ENCODE data around the gene C4orf54. TPM values are rescaled to one million over a fixed set of nuclear protein-coding genes. Genes with fewer than 3 reads are reported as not detected.

The C4orf54 gene
- total RNA-seq, 2 experiments from 2014 or later, result not detected

GRCh38 chr4:99649778-99650177 lies 7.8 kb downstream of the C4orf54 start:
- Mint-ChIP-seq H3K27ac (no peak overlapping the region), H3K4me1 (ENCODE audit: low read depth) (no peaks in the 10 kb centered on the region), H3K27me3 (no peaks in the 10 kb centered on the region), H3K9me3 (no peaks in the 10 kb centered on the region), H3K4me3 (no peak overlapping the region), H3K36me3 (ENCODE audit: low read depth) (no peaks in the 10 kb centered on the region)
- TF ChIP-seq, protein P1, sequence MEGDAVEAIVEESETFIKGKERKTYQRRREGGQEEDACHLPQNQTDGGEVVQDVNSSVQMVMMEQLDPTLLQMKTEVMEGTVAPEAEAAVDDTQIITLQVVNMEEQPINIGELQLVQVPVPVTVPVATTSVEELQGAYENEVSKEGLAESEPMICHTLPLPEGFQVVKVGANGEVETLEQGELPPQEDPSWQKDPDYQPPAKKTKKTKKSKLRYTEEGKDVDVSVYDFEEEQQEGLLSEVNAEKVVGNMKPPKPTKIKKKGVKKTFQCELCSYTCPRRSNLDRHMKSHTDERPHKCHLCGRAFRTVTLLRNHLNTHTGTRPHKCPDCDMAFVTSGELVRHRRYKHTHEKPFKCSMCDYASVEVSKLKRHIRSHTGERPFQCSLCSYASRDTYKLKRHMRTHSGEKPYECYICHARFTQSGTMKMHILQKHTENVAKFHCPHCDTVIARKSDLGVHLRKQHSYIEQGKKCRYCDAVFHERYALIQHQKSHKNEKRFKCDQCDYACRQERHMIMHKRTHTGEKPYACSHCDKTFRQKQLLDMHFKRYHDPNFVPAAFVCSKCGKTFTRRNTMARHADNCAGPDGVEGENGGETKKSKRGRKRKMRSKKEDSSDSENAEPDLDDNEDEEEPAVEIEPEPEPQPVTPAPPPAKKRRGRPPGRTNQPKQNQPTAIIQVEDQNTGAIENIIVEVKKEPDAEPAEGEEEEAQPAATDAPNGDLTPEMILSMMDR (IDR thresholded peaks at IDR 0.05), result no peak
- ATAC-seq (no peak), DNase-seq (no peak)
- ChIA-PET POLR2A (no interaction called here), CTCF (no interaction called here)
- intact Hi-C loops (cut with micrococcal nuclease), result no loop called here

DNA sequence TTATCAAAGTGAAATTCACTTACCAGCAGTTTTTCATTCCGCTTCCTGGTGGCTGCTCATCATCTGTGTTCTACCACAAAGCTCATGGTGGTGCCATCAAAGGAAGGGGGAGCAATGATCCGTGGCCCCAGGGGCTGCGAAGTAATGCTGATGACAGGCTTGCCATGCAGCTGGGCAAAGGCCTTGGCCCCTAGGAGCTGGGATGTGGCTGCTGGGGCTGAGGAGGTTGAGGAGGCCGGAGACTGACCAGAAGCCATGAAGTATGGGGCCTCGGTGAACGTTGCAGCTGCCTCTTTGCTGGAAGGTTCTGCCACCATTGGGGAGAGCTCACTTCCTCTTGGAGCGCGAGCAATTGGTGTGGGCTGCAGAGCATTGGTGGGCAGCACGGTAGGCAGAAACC lies 8.4 kb downstream of the C4orf54 start:
- DNase-seq (no peak), ATAC-seq (no peak)
- Mint-ChIP-seq H3K4me3 (no peak overlapping the region), H3K27me3 (no peaks in the 10 kb centered on the region), H3K9me3 (no peaks in the 10 kb centered on the region), H3K27ac (no peak overlapping the region), H3K36me3 (ENCODE audit: low read depth) (no peaks in the 10 kb centered on the region), H3K4me1 (ENCODE audit: low read depth) (no peaks in the 10 kb centered on the region)
- intact Hi-C loops (cut with micrococcal nuclease), result no loop called here
- ChIA-PET POLR2A (no interaction called here), CTCF (no interaction called here)
- TF ChIP-seq, protein P1 (IDR thresholded peaks at IDR 0.05), result no peak

DNA sequence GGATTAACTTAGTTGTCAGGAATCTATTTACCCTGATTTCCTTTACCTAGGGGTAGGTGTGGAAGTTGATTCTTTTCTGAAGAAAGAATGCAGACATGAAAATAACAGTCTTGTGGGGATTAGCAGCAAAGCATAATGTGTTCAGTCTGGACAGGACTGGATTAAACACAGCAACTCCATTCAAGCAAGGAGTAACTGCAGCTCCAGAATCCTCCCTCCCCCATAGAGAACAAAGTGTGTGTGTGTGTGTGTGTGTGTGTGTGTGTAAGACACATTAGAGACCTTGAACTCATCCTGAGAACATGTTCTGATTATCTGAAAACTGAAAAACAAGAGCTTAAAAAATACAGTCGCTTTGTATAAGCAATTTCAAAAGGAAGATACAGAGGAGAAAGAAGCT lies 9.3 kb downstream of the C4orf54 start:
- intact Hi-C loops (cut with micrococcal nuclease), result no loop called here
- Mint-ChIP-seq H3K36me3 (ENCODE audit: low read depth) (no peaks in the 10 kb centered on the region), H3K27ac (no peak overlapping the region), H3K27me3 (no peaks in the 10 kb centered on the region), H3K4me3 (no peak overlapping the region), H3K4me1 (ENCODE audit: low read depth) (no peaks in the 10 kb centered on the region), H3K9me3 (no peaks in the 10 kb centered on the region)
- ChIA-PET CTCF (interaction anchor here (1.4 kb wide), 1 partner anchor 12 kb away, joined by 3 read pairs; no protein-coding TSS in a partner anchor), POLR2A (no interaction called here)
- TF ChIP-seq, protein P1 (IDR thresholded peaks at IDR 0.05), result no peak
- DNase-seq (no peak), ATAC-seq (no peak)

GRCh38 chr4:99647071-99647470 lies 10.6 kb downstream of the C4orf54 start:
- ChIA-PET CTCF (no interaction called here), POLR2A (no interaction called here)
- Mint-ChIP-seq H3K36me3 (ENCODE audit: low read depth) (no peaks in the 10 kb centered on the region), H3K27me3 (peaks cover 1% of the 10 kb centered on the region), H3K9me3 (no peaks in the 10 kb centered on the region), H3K27ac (no peak overlapping the region), H3K4me3 (no peak overlapping the region), H3K4me1 (ENCODE audit: low read depth) (no peaks in the 10 kb centered on the region)
- DNase-seq (no peak), ATAC-seq (no peak)
- TF ChIP-seq, protein P1 (IDR thresholded peaks at IDR 0.05), result no peak
- intact Hi-C loops (cut with micrococcal nuclease), result no loop called here

DNA sequence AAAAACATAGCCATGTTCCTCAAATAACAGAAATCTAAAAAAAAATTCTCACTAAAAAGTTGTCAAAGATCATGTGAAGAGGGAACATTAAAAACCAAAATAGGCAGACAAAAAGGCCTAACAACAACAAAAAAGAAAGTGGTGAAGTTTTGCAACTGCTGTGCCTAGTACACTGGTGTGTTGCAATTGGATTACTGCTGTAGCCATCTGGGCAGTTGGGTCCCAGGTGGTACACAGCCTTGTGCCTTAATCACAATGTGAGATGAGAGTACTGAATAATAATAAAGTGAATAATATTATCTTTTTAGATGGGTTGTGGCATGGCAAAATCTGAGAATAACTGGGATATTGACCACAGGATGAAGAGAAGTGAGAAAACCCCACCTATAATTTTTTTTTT lies 12.0 kb downstream of the C4orf54 start:
- no peak for ATAC-seq
- Mint-ChIP-seq H3K9me3 (no peaks in the 10 kb centered on the region), H3K36me3 (ENCODE audit: low read depth) (no peaks in the 10 kb centered on the region), H3K27me3 (peaks cover 1% of the 10 kb centered on the region), H3K4me3 (no peak overlapping the region), H3K27ac (no peak overlapping the region), H3K4me1 (ENCODE audit: low read depth) (no peaks in the 10 kb centered on the region)
- CTCF ChIA-PET, result no interaction called here
- intact Hi-C loops (cut with micrococcal nuclease), result no loop called here
- TF ChIP-seq, protein P1 (IDR thresholded peaks at IDR 0.05), result no peak
- POLR2A ChIA-PET, result no interaction called here
- no peak for DNase-seq

Data from activated CD8-positive, alpha-beta T cell treated with anti-CD3 and anti-CD28 coated beads for 36 hours (primary cell).